HEK293 (cell line): ENCODE measurements around the gene STYXL1.

Experiments used
- BCL11B ChIP-seq: fragments of 450-650 bp; formaldehyde crosslinking; IDR thresholded peaks from 2 replicates; pipeline ENCODE4 v1.5.1; 2016; ENCODE audit warnings: low read depth, missing biosample characterization, missing genetic modification characterization
- BCL6B ChIP-seq: fragments of 450-650 bp; formaldehyde crosslinking; IDR thresholded peaks from 2 replicates; pipeline ENCODE4 v1.5.1; 2017; ENCODE audit warnings: missing biosample characterization, missing genetic modification characterization
- ELK4 ChIP-seq: IDR thresholded peaks from 2 replicates; pipeline ENCODE4 v1.6.1; 2011; ENCODE audit warnings: mild to moderate bottlenecking, low read depth, low read length, borderline replicate concordance
- GLIS2 ChIP-seq: fragments of 450-650 bp; formaldehyde crosslinking; IDR thresholded peaks from 2 replicates; pipeline ENCODE4 v1.5.1; 2016; ENCODE audit warnings: missing biosample characterization, missing genetic modification characterization
- KLF1 ChIP-seq: fragments of 450-650 bp; formaldehyde crosslinking; IDR thresholded peaks from 2 replicates; pipeline ENCODE4 v1.5.1; 2016; ENCODE audit warnings: missing biosample characterization, missing genetic modification characterization
- MEIS1 ChIP-seq: sonication (generic); formaldehyde crosslinking; IDR thresholded peaks from 2 replicates; pipeline ENCODE4 v1.8.1; 2022; ENCODE audit warnings: missing genetic modification reagents, mild to moderate bottlenecking, borderline replicate concordance
- OSR2 ChIP-seq: fragments of 450-650 bp; formaldehyde crosslinking; IDR thresholded peaks from 2 replicates; pipeline ENCODE4 v1.5.1; 2016; ENCODE audit warnings: missing biosample characterization, missing genetic modification characterization
- OVOL3 ChIP-seq: fragments of 450-650 bp; formaldehyde crosslinking; IDR thresholded peaks from 2 replicates; pipeline ENCODE4 v1.5.1; 2016; ENCODE audit warnings: missing biosample characterization, missing genetic modification characterization
- RBAK ChIP-seq: fragments of 450-650 bp; formaldehyde crosslinking; IDR thresholded peaks from 2 replicates; pipeline ENCODE4 v1.5.1; 2016; ENCODE audit warnings: missing biosample characterization, missing genetic modification characterization
- ZBTB1 ChIP-seq: fragments of 450-650 bp; formaldehyde crosslinking; IDR thresholded peaks from 2 replicates; pipeline ENCODE4 v1.5.1; 2016; ENCODE audit warnings: missing biosample characterization, missing genetic modification characterization
- ZBTB26 ChIP-seq: fragments of 450-650 bp; formaldehyde crosslinking; optimal IDR thresholded peaks from 2 replicates; pipeline ENCODE3; 2016; ENCODE audit warnings: missing biosample characterization, mild to moderate bottlenecking, missing genetic modification characterization
- ZNF184 ChIP-seq: fragments of 450-650 bp; IDR thresholded peaks from 2 replicates; pipeline ENCODE4 v1.5.1; 2018; ENCODE audit warnings: missing biosample characterization, mild to moderate bottlenecking, missing genetic modification characterization
- ZNF221 ChIP-seq: fragments of 450-650 bp; formaldehyde crosslinking; IDR thresholded peaks from 2 replicates; pipeline ENCODE4 v1.5.1; 2017; ENCODE audit warnings: missing biosample characterization, missing genetic modification characterization, borderline replicate concordance
- ZNF23 ChIP-seq: fragments of 450-650 bp; formaldehyde crosslinking; IDR thresholded peaks from 2 replicates; pipeline ENCODE4 v1.5.1; 2016; ENCODE audit warnings: missing biosample characterization, missing genetic modification characterization, borderline replicate concordance
- ZNF266 ChIP-seq: fragments of 450-650 bp; formaldehyde crosslinking; IDR thresholded peaks from 2 replicates; pipeline ENCODE4 v1.5.1; 2016; ENCODE audit warnings: missing biosample characterization, missing genetic modification characterization, low read depth
- ZNF302 ChIP-seq: fragments of 450-650 bp; formaldehyde crosslinking; IDR thresholded peaks from 2 replicates; pipeline ENCODE4 v1.5.1; 2016; ENCODE audit warnings: missing biosample characterization, missing genetic modification characterization, low read depth
- ZNF311 ChIP-seq: fragments of 450-650 bp; formaldehyde crosslinking; IDR thresholded peaks from 2 replicates; pipeline ENCODE4 v1.5.1; 2017; ENCODE audit warnings: missing biosample characterization, missing genetic modification characterization, borderline replicate concordance
- ZNF324 ChIP-seq: fragments of 450-650 bp; formaldehyde crosslinking; IDR thresholded peaks from 2 replicates; pipeline ENCODE4 v1.5.1; 2016; ENCODE audit warnings: missing biosample characterization, missing genetic modification characterization
- ZNF391 ChIP-seq: fragments of 450-650 bp; formaldehyde crosslinking; IDR thresholded peaks from 2 replicates; pipeline ENCODE4 v1.5.1; 2016; ENCODE audit warnings: low read depth, missing biosample characterization, missing genetic modification characterization, borderline replicate concordance
- ZNF488 ChIP-seq: fragments of 450-650 bp; formaldehyde crosslinking; IDR thresholded peaks from 2 replicates; pipeline ENCODE4 v1.5.1; 2016; ENCODE audit warnings: missing biosample characterization, missing genetic modification characterization
- ZNF623 ChIP-seq: fragments of 450-650 bp; formaldehyde crosslinking; IDR thresholded peaks from 2 replicates; pipeline ENCODE4 v1.5.1; 2016; ENCODE audit warnings: missing biosample characterization, missing genetic modification characterization
- ZNF624 ChIP-seq: fragments of 450-650 bp; formaldehyde crosslinking; IDR thresholded peaks from 2 replicates; pipeline ENCODE4 v1.5.1; 2017; ENCODE audit warnings: missing biosample characterization, missing genetic modification characterization
- ZNF658 ChIP-seq: fragments of 450-650 bp; formaldehyde crosslinking; IDR thresholded peaks from 2 replicates; pipeline ENCODE4; 2016; ENCODE audit warnings: missing biosample characterization, missing genetic modification characterization
- ZNF664 ChIP-seq: fragments of 450-650 bp; formaldehyde crosslinking; IDR thresholded peaks from 2 replicates; pipeline ENCODE4 v1.5.1; 2016; ENCODE audit warnings: missing biosample characterization, missing genetic modification characterization
- ZNF843 ChIP-seq: fragments of 450-650 bp; formaldehyde crosslinking; IDR thresholded peaks from 2 replicates; pipeline ENCODE4 v1.5.1; 2016; ENCODE audit warnings: missing biosample characterization, missing genetic modification characterization
- TF ChIP-seq, protein P1 (sequence below): fragments of 450-650 bp; formaldehyde crosslinking; IDR thresholded peaks from 2 replicates; pipeline ENCODE4 v1.5.1; 2016; ENCODE audit warnings: missing biosample characterization, missing genetic modification characterization
- TF ChIP-seq, protein P2 (sequence below): fragments of 450-650 bp; formaldehyde crosslinking; IDR thresholded peaks from 2 replicates; pipeline ENCODE4 v1.5.1; 2016; ENCODE audit warnings: missing biosample characterization, missing genetic modification characterization
- TF ChIP-seq, protein P3 (sequence below): fragments of 450-650 bp; formaldehyde crosslinking; IDR thresholded peaks from 2 replicates; pipeline ENCODE4 v1.5.1; 2016; ENCODE audit warnings: missing biosample characterization, missing genetic modification characterization

STYXL1 gene

GRCh38 chr7:76047811-76048667 lies at the start of gene STYXL1, which contains the start of gene MDH2 (continued):
- TF ChIP-seq, protein P1, sequence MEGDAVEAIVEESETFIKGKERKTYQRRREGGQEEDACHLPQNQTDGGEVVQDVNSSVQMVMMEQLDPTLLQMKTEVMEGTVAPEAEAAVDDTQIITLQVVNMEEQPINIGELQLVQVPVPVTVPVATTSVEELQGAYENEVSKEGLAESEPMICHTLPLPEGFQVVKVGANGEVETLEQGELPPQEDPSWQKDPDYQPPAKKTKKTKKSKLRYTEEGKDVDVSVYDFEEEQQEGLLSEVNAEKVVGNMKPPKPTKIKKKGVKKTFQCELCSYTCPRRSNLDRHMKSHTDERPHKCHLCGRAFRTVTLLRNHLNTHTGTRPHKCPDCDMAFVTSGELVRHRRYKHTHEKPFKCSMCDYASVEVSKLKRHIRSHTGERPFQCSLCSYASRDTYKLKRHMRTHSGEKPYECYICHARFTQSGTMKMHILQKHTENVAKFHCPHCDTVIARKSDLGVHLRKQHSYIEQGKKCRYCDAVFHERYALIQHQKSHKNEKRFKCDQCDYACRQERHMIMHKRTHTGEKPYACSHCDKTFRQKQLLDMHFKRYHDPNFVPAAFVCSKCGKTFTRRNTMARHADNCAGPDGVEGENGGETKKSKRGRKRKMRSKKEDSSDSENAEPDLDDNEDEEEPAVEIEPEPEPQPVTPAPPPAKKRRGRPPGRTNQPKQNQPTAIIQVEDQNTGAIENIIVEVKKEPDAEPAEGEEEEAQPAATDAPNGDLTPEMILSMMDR (tag by site-specific recombination) = no peak
- TF ChIP-seq ZNF311 (tag by site-specific recombination) (no peak), ZNF623 (tag by site-specific recombination) (no peak), OVOL3 (tag by site-specific recombination) (no peak), ZNF391 (tag by site-specific recombination) (no peak), ZNF302 (tag by site-specific recombination) (no peak), MEIS1 (CRISPR knock-in tag) (no peak), ZNF624 (tag by site-specific recombination) (no peak), GLIS2 (tag by site-specific recombination) (peak; percentile 39; the same call in 1 of the 2 replicates), ZNF266 (no peak), ZNF184 (tag by site-specific recombination) (no peak), ZNF843 (0 out of 2 replicates have a peak, but pooled peaks have one; percentile 23), ZBTB1 (tag by site-specific recombination) (no peak), ZNF221 (no peak), OSR2 (no peak), RBAK (tag by site-specific recombination) (no peak), ZNF664 (no peak), ZNF324 (tag by site-specific recombination) (no peak; the same call in 1 of the 2 replicates), ELK4 (peak; percentile 81; the same call in 1 of the 2 replicates), ZNF23 (tag by site-specific recombination) (no peak), ZNF658 (tag by site-specific recombination) (no peak), BCL11B (tag by site-specific recombination) (peak; percentile 81; the same call in 1 of the 2 replicates), ZNF488 (tag by site-specific recombination) (no peak), BCL6B (tag by site-specific recombination) (no peak), ZBTB26 (tag by site-specific recombination) (peak; percentile 56), KLF1 (tag by site-specific recombination) (no peak)
- TF ChIP-seq, protein P2, sequence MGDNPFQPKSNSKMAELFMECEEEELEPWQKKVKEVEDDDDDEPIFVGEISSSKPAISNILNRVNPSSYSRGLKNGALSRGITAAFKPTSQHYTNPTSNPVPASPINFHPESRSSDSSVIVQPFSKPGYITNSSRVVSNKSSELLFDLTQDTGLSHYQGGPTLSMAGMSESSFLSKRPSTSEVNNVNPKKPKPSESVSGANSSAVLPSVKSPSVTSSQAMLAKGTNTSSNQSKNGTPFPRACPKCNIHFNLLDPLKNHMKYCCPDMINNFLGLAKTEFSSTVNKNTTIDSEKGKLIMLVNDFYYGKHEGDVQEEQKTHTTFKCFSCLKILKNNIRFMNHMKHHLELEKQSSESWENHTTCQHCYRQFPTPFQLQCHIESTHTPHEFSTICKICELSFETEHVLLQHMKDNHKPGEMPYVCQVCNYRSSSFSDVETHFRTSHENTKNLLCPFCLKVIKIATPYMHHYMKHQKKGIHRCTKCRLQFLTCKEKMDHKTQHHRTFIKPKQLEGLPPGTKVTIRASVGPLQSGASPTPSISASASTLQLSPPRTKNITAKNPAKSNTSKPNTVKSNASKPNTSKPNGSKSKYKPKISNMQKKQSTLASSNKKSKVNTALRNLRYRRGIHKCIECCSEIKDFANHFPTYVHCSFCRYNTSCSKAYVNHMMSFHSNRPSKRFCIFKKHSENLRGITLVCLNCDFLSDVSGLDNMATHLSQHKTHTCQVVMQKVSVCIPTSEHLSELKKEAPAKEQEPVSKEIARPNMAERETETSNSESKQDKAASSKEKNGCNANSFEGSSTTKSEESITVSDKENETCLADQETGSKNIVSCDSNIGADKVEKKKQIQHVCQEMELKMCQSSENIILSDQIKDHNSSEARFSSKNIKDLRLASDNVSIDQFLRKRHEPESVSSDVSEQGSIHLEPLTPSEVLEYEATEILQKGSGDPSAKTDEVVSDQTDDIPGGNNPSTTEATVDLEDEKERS = no peak
- TF ChIP-seq, protein P3, sequence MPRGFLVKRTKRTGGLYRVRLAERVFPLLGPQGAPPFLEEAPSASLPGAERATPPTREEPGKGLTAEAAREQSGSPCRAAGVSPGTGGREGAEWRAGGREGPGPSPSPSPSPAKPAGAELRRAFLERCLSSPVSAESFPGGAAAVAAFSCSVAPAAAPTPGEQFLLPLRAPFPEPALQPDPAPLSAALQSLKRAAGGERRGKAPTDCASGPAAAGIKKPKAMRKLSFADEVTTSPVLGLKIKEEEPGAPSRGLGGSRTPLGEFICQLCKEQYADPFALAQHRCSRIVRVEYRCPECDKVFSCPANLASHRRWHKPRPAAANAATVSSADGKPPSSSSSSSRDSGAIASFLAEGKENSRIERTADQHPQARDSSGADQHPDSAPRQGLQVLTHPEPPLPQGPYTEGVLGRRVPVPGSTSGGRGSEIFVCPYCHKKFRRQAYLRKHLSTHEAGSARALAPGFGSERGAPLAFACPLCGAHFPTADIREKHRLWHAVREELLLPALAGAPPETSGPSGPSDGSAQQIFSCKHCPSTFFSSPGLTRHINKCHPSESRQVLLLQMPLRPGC = no peak
